GM03348 (cell line): ENCODE results near the gene PPTC7.
"Not testable (repeated sequence)": the region's sequence is repeated elsewhere in the genome, so short reads cannot be mapped to it uniquely, and the experiment has no call there.

ENCODE experiments used
- DNase-seq: peaks from one replicate; pipeline ENCODE4 v3.0.0; 2012; ENCODE audit warnings: low spot score

Gene PPTC7, protein sequence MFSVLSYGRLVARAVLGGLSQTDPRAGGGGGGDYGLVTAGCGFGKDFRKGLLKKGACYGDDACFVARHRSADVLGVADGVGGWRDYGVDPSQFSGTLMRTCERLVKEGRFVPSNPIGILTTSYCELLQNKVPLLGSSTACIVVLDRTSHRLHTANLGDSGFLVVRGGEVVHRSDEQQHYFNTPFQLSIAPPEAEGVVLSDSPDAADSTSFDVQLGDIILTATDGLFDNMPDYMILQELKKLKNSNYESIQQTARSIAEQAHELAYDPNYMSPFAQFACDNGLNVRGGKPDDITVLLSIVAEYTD

DNA sequence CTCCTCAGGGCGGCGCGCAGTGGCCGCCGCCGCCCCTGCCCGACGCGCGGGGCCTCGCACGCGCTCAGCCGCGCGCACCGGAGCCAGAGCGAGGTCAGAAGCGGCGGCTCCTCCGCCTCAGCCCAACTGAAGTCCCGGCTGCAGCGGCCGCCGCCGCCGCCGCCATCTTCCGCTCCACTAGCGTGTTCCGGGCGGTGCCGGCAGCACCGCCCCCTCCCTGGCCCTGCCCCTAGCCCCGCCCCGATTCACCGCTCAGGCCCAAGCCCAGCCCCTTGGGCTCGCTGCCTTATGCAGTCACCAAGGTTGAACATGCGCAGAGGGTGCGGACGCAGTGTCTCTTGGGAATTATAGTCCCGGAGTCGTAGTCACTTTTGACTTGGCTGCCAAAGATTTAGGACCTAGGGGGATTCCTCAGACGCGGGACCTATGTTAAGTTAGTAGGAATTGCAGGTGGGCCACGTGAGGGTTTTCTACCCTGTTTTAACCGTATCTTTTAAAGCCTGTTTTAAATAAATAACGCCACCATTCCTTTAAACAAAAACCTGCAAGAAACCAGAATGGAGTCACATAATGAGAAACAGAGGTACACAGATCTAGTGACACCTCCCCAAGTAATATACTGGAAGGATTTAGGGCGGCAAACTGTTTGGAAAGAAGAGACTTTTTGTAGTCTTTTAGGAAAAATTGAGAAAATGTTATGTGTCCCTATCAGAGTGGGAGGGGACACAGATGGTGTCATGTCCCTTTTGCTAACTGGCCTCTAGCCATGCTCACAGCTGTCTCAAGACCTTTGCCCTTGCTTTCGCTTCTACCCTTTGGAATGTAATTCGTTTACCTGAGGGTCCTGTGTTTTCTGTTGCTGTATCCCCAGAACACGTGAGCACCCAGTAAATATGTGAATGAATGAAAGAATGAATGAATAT lies at the start of gene PPTC7:
Gene PPTC7 (minus strand): TSS at position 182 of the 923 bp plus-strand sequence. CDS start 287 bp downstream, outside the sequence.
- peak; percentile 97 for DNase-seq

DNA sequence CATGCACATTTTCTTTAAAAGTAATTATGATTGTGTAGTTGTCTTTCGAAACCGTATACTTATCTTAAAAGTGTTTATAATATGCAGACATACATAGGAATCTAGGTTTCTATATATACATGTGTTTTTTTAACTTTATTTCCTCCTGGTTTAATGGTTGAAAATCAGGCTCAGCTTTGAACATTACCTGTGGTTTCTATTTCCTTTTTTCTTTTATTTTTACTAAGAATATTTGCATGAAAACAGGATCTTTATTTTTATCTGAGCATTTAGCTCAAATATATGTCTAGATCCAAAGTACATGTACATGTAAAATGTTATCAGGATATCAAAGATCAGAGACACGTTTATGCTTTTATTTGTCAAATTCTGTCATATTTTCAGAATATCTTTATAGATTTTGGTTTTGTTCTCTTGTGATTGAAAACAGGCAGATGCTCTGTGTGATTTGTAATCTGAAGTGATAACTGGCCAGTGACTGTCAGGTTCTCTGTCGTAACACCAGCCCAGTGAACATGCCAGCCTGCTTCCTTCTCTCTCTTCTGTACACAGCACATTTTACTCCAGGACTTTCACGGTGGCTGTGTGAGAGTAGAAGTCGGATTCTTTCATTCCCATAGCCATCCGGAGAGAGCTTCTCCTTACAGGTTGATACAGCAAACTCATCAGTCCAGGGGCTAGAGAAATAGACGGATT lies 44.5 kb upstream of the PPTC7 start:
- DNase-seq: no peak

DNA sequence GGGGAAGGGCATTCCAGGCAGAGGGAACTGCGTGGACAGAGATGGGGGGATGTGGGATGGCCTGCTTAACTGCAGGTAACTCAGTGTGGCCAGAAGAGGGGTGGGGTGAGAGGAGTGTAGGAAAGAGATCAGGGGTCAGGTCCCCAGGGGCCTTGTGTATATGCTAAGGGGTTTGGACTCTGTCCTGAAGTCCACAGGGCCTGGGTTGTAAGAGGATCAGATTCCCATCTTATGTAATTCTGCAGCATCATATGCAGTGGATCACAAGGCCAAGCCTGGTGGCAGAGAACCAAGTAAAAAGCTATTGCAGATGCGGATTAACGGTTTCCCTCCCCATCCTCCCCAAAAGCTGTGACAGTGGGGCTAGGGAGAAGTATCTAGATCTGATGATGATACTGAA lies 39.5 kb upstream of the PPTC7 start:
- no peak for DNase-seq

DNA sequence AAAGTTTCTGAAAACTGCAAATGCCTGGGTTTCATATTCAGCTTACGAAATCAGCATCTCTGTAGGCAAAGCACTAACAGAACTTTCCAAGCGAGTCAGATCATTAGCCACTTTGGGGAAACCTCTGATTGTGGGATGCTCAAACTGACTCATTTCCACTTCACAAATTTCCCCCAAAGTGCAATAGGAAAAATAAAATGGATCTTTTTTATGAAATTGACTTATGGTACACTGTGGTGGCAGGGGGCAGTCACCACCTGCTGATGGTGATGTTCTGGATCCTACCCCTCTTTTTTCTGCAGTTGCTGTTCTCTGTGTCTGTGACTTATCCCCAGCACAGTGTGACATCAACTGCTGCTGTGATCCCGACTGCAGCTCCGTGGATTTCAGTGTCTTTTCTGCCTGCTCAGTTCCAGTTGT lies 36.4 kb upstream of the PPTC7 start:
- DNase-seq: no peak

DNA sequence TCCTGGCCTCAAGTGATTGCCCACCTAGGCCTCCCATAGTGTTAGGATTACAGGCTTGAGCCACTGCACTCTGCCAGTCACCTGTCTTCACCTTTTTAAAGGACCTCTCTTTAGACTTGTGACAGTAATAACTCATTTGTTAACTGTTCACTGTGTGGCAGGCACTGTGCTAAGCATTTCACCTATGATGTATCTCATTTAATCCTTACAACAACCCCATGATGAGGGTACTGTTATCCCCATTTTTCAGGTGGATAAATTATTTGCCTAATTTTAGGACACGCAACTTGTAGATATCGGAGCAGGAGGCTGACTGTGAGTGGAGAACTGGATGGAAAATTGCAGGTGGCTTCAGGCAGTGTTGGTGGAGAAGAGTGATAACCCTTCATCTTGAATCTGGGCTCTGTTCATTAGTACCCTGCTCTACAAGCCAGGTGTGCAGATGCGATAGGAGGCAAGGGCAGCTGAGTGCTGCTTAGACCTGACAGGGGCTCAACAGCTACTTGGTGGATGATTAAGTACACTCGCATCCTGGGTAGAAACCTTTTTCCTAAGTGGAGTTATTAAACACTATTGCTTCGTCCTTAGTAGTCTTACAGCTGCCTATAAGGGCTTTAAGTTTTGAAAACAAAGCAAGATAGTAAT lies 33.5 kb upstream of the PPTC7 start:
- DNase-seq: no peak

DNA sequence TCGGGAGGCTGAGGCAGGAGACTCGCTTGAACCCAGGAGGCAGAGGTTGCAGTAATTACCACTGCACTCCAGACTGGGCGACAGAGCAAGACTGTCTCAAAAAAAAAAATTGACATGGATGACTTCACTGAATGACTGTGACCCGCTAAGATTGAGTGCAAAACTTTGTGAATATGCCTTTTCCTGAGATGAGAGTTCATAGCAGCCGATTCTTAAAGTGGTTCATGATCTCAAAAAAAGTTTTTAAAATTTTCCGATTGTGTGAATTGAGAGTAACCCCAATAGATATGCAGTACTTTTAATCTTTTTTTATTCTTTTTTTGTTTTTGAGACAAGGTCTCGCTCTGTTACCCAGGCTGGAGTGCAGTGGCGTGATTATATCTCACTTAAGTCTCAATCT lies 32.1 kb upstream of the PPTC7 start:
- no peak for DNase-seq

DNA sequence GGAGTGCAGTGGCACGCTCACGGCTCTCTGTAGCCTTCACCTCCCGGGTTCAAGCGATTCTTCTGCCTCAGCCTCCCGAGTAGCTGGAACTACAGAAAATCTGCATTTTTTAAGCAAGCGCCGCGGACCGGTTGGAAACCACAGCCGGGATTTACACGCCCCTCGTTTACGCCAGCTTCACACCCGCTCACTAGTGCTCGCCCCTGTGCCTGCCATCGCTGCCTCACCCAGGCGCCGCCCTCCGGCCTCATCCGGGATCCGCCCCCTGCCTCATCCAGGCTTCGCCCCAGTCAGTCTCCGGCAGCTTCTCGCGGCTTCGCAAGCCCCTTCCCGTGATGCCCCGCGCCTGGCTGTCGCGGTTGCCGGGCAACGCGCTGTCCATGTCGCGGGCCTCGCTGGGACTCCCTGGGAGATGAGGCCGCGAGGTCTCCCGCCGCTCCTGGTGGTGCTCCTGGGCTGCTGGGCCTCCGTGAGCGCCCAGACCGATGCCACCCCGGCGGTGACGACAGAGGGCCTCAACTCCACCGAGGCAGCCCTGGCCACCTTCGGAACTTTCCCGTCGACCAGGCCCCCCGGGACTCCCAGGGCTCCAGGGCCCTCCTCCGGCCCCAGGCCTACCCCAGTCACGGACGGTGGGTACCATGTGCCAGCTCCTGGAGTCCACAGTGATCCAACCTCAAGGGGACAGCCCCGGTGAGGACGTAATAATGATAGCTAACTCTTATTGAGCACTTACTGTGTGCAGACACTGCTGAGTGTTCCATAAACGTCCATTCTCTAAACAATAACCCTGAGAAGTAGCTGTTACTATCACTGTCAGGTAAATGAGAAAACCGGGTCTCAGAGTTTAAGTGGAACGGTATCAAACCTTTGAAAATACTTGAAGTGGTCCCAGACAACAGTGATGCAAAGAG lies 30.9 kb upstream of the PPTC7 start, which contains the start of gene TCTN1:
Gene TCTN1 (plus strand): TSS at position 359 of the 914 bp plus-strand sequence. CDS start 54 bp downstream, at position 413.
- DNase-seq: peak; percentile 99

DNA sequence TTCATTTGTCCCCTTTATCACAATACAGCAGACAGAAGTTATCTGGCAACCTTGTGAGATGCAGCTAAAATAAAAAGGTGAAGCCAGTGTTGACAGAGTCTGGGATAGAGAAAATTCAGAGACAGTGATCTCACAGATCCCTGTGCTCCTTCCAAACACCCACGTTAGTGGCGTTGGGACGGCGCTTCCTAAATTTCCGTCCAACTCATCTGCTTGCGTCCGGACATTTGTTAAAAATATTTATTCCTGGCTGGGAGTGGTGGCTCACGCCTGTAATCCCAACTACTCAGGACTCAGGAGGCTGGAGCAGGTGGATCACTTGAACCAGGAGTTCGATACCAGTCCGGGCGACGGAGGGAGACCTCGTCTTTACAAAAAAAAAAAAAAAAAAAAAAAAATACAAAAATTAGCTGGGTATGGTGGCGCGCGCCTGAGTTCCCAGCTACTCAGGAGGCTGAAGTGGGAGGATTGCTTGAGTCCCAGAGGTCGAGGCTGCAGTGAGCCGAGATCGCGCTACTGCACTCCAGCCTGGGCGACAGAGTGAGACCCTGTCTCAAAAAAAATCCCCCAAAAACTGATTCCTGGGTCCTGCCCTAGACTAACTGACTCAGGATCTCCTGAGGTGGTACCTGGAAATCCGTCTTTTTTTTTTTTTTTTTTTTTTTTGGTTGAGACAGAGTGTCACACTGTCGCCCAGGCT lies 30.1 kb upstream of the PPTC7 start:
- DNase-seq: no peak

DNA sequence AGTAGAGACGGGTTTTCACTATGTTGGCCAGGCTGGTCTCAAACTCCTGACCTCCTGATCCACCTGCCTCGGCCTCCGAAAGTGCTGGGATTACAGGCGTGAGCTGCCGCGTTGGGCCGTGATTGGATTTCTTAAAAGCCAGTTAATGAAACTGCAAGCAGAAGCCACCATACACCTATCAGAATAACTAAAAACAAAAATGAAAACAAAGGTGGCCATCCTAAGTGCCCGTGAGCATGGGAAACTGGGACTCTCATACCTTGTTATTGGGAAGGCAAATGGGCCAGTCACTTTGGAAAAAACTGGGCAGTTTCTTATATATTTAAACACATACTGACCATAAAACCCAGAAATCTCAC lies 23.1 kb upstream of the PPTC7 start:
- no peak for DNase-seq

DNA sequence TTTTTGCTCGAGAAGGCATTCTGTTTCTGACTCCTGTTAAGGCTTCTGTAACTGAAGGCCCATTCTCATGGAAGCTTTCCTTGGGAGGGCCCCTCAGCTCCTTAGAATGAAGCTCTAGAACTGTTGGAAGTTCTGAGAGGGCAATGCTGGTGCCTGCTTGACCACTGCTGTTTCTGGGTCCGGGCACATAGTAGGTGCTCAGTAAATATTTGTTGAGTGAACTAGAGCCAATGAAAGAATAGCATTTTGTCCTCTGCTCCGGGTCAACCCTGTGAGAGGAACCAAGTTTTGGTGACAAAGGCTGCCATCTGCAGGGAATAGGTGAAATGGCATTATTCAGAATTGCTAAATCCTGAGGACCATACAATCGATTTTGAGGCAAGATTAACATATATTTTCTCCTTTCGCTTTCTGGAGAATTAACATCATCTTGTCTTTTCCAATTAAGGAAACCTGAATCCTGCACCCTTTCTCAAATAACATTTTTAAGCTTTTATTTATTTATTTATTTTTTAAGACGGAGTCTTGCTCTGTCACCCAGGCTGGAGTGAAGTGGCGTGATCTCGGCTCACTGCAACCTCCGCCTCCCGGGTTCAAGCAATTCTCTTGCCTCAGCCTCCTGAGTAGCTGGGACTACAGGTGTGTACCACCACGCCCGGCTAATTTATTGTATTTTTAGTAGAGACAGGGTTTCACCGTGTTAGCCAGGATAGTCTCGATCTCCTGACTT lies 19.1 kb upstream of the PPTC7 start:
- peak; percentile 72 for DNase-seq

DNA sequence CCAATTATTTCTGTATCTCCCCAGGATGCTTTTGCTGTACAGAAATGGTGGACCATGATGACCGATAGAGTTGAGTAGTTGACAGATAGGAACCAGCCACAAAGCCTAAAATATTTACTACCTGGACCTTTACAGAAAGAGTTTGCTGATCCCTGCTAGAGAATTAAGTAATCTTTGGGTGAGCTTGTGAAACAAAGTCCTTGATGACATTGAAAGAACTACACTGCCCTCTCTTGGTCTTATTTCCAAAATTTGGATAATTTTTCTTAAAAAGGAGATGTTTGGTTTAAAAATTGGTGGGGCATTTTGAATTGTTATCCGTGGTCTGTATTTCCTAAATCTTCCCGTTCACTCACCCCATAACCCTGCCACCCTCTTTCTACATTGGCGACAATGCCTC lies 17.1 kb upstream of the PPTC7 start:
- DNase-seq: peak; percentile 65

DNA sequence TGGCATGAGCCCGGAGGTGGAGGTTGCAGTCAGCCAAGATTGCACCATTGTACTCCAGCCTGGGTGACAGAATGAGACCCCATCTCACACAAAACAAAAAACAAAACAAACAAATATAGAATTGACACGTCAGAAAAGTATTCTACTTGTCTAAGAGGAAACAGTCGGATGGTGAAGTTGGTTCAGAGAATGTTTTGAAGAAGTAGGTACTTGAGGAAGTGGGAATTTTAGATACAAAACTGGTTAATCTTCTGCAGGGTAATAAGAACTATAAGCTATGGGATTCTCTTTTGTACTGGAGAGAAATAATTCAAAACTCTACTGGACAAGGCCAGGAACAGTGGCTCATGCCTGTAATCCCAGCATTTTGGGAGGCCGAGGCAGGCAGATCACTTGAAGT lies 16.2 kb upstream of the PPTC7 start:
- no peak for DNase-seq

DNA sequence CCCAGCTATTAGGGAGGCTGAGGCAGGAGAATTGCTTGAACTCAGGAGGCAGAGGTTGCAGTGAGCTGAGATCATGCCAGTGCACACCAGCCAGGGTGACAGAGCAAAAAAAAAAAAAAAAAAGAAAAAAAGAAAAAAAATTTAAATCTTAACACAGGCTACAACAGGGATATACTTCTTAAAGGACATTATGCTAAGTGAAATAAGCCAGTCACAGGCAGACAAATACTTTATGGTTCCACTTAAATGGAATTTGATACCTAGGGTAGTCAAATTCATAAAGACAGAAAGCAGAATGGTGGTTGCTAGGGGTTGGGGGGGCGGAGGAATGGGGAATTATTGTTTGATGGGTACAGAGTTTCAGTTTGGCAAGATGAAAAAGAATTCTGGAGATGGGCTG lies 14.8 kb upstream of the PPTC7 start:
- DNase-seq: no peak

DNA sequence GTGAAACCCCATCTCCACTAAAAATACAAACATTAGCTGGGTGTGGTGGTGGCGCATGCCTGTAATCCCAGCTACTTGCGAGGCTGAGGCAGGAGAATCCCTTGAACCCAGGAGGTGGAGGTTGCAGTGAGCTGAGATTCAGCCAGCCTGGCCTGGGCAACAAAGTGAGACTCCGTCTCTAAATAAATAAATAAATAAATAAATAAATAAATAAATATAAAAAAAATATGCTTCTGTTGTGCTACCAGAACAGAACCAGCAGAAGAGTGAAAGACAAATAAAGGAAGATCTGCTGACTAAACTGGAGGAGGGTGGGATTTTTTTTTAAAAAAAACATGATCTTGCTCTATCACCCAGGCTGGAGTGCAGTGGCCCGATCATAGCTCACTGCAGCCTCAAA lies 9.8 kb upstream of the PPTC7 start:
- not testable (repeated sequence) for DNase-seq

DNA sequence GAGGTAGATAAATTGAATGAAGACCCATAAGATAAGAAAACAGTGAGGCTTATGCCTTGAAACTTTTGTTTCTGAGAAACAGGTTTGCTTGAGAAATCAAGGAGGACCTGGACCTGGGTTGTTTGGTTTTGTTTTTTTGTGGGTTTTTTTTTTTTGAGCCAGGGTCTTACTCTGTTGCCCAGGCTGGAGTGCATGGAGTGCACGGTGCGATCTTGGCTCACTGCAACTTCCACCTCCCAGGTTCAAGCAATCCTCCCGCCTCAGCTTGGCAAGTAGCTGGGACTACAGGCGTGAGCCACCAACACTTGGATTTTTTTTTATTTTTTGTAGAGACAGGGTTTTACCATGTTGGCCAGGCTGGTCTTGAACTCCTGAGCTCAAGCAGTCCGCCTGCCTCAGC lies 9.0 kb upstream of the PPTC7 start:
- no peak for DNase-seq

DNA sequence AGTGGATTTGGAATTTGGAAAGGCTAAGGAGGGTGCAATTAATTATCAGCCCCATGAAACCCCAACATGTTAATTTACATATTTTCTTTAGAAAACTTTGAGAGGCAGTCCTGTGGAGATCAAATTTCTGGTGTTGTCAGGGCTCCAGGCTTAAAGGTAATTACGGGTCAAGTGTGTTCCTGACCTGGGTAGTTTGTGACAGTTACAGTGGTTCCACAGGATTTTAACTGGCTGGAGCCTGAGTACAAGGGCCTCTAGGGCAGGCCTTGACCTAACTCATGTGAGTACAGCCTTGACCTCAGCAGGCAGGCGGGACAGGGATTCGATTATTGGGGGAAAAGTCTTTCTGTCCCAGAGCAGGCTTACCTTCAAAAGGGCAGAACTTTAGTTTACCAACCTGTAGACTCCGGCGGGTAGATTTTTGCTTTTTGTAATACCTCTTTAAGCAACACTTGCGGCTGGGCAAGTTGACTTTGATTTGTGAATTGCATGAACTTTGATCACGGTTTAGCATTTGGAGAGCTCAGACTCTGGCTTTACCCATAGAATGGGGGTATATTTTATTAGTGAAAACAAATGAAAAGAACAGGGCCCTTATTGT lies 8.4 kb upstream of the PPTC7 start:
- DNase-seq: no peak

DNA sequence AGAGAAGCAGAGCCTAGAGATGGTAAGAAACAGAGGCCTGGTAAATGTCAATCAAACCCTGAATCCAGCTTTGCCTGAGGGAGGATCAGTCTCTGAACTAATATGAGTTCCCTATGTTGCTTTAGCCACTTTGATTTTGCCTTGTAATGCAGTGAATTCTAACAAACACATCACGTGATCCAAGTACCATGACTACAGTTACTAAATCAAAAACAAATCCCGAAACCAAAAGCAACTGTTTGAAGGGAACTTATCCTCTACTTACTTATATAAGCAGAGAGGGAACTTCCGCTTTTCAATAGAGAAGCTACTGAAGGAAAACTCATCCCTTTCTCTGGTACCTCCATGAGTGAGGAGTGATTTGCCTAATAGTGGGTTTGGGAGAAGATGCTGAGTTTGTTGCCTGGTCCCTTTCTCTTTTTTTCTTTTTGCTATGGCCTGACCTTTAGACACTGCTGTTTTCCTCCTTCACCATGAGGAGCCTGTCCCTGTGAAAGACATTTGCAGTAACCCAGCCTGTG lies 7.7 kb upstream of the PPTC7 start:
- DNase-seq: peak; percentile 30

DNA sequence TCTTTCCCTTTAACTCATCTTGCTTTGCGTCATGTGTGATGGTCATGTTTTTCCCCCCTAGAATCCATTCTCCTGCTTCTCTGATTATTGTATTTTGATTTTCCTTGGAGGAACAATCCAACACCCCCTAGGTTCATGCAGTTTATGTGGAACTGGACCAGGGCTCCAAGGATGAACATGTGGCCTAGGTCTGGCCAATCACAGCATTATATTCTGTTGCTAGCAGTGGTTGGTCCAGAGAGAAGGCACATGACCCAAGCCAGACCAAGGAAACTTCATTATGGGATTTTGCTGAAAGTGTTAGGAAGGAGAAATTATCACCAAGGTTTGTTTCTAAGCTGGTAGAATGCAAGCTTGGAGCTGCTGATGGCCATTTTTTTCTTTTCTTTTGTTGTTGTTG lies 6.9 kb upstream of the PPTC7 start:
- no peak for DNase-seq

DNA sequence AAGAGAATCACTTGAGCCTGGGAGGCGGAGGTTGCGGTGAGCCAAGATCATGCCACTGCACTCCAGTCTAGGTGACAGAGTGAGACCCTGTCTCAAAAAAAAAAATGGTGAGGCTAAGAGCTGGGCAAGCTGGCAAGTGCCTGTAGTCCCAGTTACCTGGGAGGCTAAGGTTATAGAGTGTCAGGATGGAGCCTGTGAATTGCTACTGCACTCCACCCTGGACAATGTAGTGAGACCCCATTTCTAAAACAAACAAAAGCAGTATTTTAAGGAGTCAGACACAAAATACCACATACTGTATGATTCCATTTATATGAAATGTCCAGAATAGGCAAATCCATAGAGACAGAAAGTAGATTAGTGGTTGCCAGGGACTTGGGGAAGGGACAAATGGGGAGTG lies 4.0 kb upstream of the PPTC7 start:
- not testable (repeated sequence) for DNase-seq
